AG09319 (cell line): ENCODE data around the gene RRBP1.

Experiments
- DNase-seq: peaks from one replicate; pipeline ENCODE4 v3.0.0-alpha.2; 2010; ENCODE audit warnings: low read depth; ENCODE audit errors: extremely low read depth
- TF ChIP-seq, protein P1 (sequence below): IDR thresholded peaks from 2 replicates; pipeline ENCODE4 v1.5.1; 2011; ENCODE audit warnings: low read depth, mild to moderate bottlenecking, inconsistent platforms, low read length, moderate library complexity

RRBP1 gene

GRCh38 chr20:17706632-17707031 lies 24.6 kb upstream of the RRBP1 start:
- TF ChIP-seq, protein P1, sequence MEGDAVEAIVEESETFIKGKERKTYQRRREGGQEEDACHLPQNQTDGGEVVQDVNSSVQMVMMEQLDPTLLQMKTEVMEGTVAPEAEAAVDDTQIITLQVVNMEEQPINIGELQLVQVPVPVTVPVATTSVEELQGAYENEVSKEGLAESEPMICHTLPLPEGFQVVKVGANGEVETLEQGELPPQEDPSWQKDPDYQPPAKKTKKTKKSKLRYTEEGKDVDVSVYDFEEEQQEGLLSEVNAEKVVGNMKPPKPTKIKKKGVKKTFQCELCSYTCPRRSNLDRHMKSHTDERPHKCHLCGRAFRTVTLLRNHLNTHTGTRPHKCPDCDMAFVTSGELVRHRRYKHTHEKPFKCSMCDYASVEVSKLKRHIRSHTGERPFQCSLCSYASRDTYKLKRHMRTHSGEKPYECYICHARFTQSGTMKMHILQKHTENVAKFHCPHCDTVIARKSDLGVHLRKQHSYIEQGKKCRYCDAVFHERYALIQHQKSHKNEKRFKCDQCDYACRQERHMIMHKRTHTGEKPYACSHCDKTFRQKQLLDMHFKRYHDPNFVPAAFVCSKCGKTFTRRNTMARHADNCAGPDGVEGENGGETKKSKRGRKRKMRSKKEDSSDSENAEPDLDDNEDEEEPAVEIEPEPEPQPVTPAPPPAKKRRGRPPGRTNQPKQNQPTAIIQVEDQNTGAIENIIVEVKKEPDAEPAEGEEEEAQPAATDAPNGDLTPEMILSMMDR, result no peak
- no peak for DNase-seq

DNA sequence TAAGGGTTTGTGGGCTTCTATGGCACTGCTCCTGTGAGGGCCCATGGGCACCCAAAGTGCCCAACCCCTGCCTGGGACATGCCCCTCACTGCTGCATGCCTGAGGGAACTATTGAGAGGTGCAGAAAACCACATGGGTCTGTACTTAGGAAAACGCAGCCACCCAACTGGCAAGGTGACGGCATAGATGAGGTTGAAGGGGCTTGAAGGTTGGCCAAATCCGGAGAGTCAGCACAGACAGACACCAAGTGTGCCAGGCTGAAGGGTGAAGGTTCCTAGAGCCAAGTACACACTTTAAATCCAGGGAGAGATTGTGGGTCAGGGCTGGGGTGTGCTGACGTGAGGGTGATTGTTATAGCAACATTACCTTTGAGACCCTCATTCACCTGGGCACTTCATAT lies 23.9 kb upstream of the RRBP1 start:
- TF ChIP-seq, protein P1, result no peak
- DNase-seq, result no peak

GRCh38 chr20:17704589-17705317 lies 22.7 kb upstream of the RRBP1 start:
- DNase-seq, result no peak
- TF ChIP-seq, protein P1, result no peak

DNA sequence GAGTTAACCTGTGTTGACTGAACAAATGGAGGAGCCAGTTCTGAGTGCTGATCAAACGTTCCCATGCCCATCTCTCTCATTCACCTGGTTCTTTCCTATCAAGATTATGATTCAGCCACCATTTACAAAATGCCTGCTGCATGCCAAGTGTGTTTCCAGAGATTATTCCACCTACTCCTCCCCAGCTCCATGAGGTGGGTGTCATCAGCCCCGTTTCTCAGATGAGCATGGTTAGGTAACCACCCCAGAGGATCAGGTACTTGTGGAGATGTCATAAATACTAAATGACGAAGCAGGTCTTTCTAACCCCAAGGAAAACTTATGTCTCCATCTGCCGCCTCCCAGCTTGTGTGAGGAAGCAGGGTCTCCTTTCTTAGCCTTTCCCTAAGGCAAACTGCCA lies 19.8 kb upstream of the RRBP1 start:
- TF ChIP-seq, protein P1, result no peak
- no peak for DNase-seq

- TF ChIP-seq, protein P1, result no peak
- DNase-seq, result no peak
Observed at GRCh38 chr20:17700637-17701036, 18.6 kb upstream of the RRBP1 start.

GRCh38 chr20:17699931-17700351 lies 17.9 kb upstream of the RRBP1 start, which contains the start of gene BANF2:
TSS of gene BANF2 (plus strand) at chr20:17699966. CDS start at chr20:17725026, 25,060 bp downstream.
- TF ChIP-seq, protein P1, result no peak
- DNase-seq, result no peak

- TF ChIP-seq, protein P1, result no peak
- DNase-seq, result no peak
Observed at GRCh38 chr20:17698384-17698783, 16.3 kb upstream of the RRBP1 start.
